ENCODE results near the gene AGMAT.

DNA sequence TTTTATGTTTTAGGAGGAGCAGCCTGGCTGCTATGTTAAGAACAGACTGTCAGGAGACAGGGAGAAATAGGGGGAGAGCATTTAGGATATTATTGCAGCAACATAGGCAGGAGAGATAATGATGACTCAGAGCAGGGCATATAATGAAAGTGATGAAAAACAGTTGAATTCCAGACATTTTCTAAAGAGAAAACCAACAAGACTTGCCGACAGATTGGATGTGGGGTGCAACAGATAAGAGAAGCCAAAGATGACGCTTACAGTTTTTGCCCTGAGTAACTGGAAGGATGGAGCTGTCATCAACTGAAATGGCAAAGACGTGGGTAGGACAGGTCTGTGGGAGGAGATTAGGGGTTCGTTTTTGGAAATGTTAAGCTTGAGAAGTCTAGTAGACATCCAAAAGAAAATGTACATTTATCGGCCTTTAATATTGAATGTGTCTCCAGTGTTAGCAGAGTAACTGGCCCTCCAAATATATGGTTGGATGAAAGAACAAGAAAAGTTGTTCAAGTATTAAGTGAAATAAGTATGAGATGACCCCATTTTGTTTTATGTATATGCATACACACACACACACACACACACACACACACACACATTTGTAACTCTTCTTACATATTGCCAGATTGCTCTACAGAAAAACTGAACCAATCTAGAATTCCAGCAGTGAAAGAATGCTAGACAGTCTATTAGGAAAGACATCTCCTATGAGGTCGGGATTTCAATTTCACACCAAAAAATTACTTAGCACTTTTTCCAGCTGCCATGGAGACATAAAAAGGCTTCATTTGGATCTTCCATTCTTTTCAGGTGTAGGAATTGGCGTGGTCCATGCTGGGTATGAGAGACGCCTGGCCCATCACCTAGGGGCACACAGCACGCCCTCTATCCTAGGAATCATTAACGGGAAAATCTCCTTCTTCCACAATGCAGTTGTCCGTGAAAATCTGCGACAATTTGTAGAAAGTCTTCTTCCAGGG, 41.0 kb downstream of the AGMAT start:
- no peak for TF ChIP-seq CTCF (IDR thresholded peaks at IDR 0.05 in 8 of 11, conservative IDR thresholded peaks at IDR 0.05 in 3 of 11)
- TF ChIP-seq POLR2AphosphoS5 (IDR thresholded peaks at IDR 0.05) = no peak
- TF ChIP-seq POLR2A (IDR thresholded peaks at IDR 0.05) = no peak

All from spleen (tissue), 7 donors.